Measurements from ENCODE around the gene TM7SF2. TPM values are rescaled to one million over a fixed set of nuclear protein-coding genes. Genes with fewer than 3 reads are reported as not detected.

The TM7SF2 gene
- total RNA-seq, 1 experiment from 2014 or later, result 45.2 TPM

- no peak for DNase-seq
- Histone ChIP-seq H3K27me3 (ENCODE audit: control insufficient read depth, insufficient read depth, low read length) (no peaks in the 10 kb centered on the region), H3K36me3 (replicated peaks; ENCODE audit: control insufficient read depth, insufficient read depth, low read length) (no peaks in the 10 kb centered on the region)
Observed at GRCh38 chr11:65157336-65157735, 45.7 kb downstream of the TM7SF2 start.

DNA sequence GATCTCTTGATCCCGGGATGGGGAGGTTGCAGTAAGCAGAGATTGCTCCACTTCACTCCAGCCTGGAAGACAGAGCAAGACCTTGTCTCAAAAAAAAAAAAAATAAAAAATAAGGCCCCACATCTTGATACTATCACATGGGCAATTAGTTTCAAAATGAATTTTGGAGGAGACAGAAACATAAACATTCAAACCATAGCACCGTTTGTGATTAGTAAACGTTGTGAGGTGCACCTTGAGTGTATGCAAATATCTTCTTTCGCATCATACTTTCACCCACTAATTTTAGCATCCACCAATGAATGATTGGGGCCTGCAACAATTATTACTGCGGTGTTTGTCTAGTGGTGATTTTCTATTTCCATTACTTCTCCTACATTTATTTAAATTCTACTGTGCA, 47.3 kb downstream of the TM7SF2 start:
- H3K4me3 ChIP-seq (ENCODE audit: insufficient read depth, low read depth, low read length), result no peak overlapping the region
- DNase-seq, result no peak
- H3K36me3 ChIP-seq (replicated peaks; ENCODE audit: control insufficient read depth, insufficient read depth, low read length), result no peaks in the 10 kb centered on the region
- H3K27me3 ChIP-seq (ENCODE audit: control insufficient read depth, insufficient read depth, low read length), result no peaks in the 10 kb centered on the region

More at GRCh38 chr11:65157336-65157735, 45.7 kb downstream of the TM7SF2 start:
- H3K4me3 ChIP-seq (ENCODE audit: insufficient read depth, low read depth, low read length), result no peak overlapping the region

GRCh38 chr11:65160643-65161042, 49.0 kb downstream of the TM7SF2 start:
- Histone ChIP-seq H3K27me3 (ENCODE audit: control insufficient read depth, insufficient read depth, low read length) (no peaks in the 10 kb centered on the region), H3K36me3 (replicated peaks; ENCODE audit: control insufficient read depth, insufficient read depth, low read length) (no peaks in the 10 kb centered on the region), H3K4me3 (ENCODE audit: insufficient read depth, low read depth, low read length) (no peak overlapping the region)
- DNase-seq, result no peak

- Histone ChIP-seq H3K27me3 (ENCODE audit: control insufficient read depth, insufficient read depth, low read length) (no peaks in the 10 kb centered on the region), H3K36me3 (replicated peaks; ENCODE audit: control insufficient read depth, insufficient read depth, low read length) (no peaks in the 10 kb centered on the region), H3K4me3 (ENCODE audit: insufficient read depth, low read depth, low read length) (no peak overlapping the region)
- DNase-seq, result no peak
Observed at GRCh38 chr11:65163684-65164083, 52.0 kb downstream of the TM7SF2 start.

Other genes with a start within 250 kb of the TM7SF2 start
- 23.7 and 30.2 TPM in 2 replicates for gene EHD1, start 233.3 kb upstream of the TM7SF2 start, total RNA-seq (2014; rRNA removed; shearing (Covaris generic))
- 19.3 and 22.5 TPM in 2 replicates for gene ATG2A, start 194.7 kb upstream of the TM7SF2 start, total RNA-seq (2014; rRNA removed; shearing (Covaris generic))
- gene PPP2R5B, start 187.2 kb upstream of the TM7SF2 start, total RNA-seq (2014; rRNA removed; shearing (Covaris generic)), result 5.0 and 6.0 TPM in 2 replicates
- gene GPHA2, start 176.0 kb upstream of the TM7SF2 start, total RNA-seq (2014; rRNA removed; shearing (Covaris generic)), result 2.4 TPM in 1 of 2 replicates, not detected in the other
- 0.97 and 1.1 TPM in 2 replicates for gene MAJIN, start 139.8 kb upstream of the TM7SF2 start, total RNA-seq (2014; rRNA removed; shearing (Covaris generic))
- 0.55 TPM in 1 of 2 replicates, not detected in the other for gene BATF2, start 114.9 kb upstream of the TM7SF2 start, total RNA-seq (2014; rRNA removed; shearing (Covaris generic))
- 219 and 221 TPM in 2 replicates for gene ARL2, start 97.7 kb upstream of the TM7SF2 start, total RNA-seq (2014; rRNA removed; shearing (Covaris generic))
- 11.8 and 12.7 TPM in 2 replicates for gene SNX15, start 84.4 kb upstream of the TM7SF2 start, total RNA-seq (2014; rRNA removed; shearing (Covaris generic))
- gene SAC3D1, start 70.7 kb upstream of the TM7SF2 start, total RNA-seq (2014; rRNA removed; shearing (Covaris generic)), result 15.4 TPM in 2 replicates
- 1.4 and 2.4 TPM in 2 replicates for gene NAALADL1, start 53.3 kb upstream of the TM7SF2 start, total RNA-seq (2014; rRNA removed; shearing (Covaris generic))
- gene CDCA5, start 27.8 kb upstream of the TM7SF2 start, total RNA-seq (2014; rRNA removed; shearing (Covaris generic)), result 83.8 and 88.7 TPM in 2 replicates
- 53.8 and 55.3 TPM in 2 replicates for gene ZFPL1, start 27.6 kb upstream of the TM7SF2 start, total RNA-seq (2014; rRNA removed; shearing (Covaris generic))
- 162 and 186 TPM in 2 replicates for gene VPS51, start 15.7 kb upstream of the TM7SF2 start, total RNA-seq (2014; rRNA removed; shearing (Covaris generic))
- 14.1 and 22.5 TPM in 2 replicates for gene ZNHIT2, start 5.8 kb downstream of the TM7SF2 start, total RNA-seq (2014; rRNA removed; shearing (Covaris generic))
- 779 and 1,014 TPM in 2 replicates for gene FAU, start 10.3 kb downstream of the TM7SF2 start, total RNA-seq (2014; rRNA removed; shearing (Covaris generic))
- gene MRPL49, start 10.4 kb downstream of the TM7SF2 start, total RNA-seq (2014; rRNA removed; shearing (Covaris generic)), result 89.9 and 93.3 TPM in 2 replicates
- gene SYVN1, start 22.6 kb downstream of the TM7SF2 start, total RNA-seq (2014; rRNA removed; shearing (Covaris generic)), result 11.5 and 21.9 TPM in 2 replicates
- gene SPDYC, start 58.4 kb downstream of the TM7SF2 start, total RNA-seq (2014; rRNA removed; shearing (Covaris generic)), result 2.0 and 2.3 TPM in 2 replicates
- gene CAPN1, start 70.1 kb downstream of the TM7SF2 start, total RNA-seq (2014; rRNA removed; shearing (Covaris generic)), result 160 and 165 TPM in 2 replicates
- 27.6 and 35.2 TPM in 2 replicates for gene POLA2, start 150.1 kb downstream of the TM7SF2 start, total RNA-seq (2014; rRNA removed; shearing (Covaris generic))
- 0.97 and 1.2 TPM in 2 replicates for gene CDC42EP2, start 203.0 kb downstream of the TM7SF2 start, total RNA-seq (2014; rRNA removed; shearing (Covaris generic))
- 65.2 and 69.2 TPM in 2 replicates for gene DPF2, start 222.0 kb downstream of the TM7SF2 start, total RNA-seq (2014; rRNA removed; shearing (Covaris generic))
- 0.35 and 0.70 TPM in 2 replicates for gene TIGD3, start 242.9 kb downstream of the TM7SF2 start, total RNA-seq (2014; rRNA removed; shearing (Covaris generic))

Data from H7 (cell line).